ENCODE measurements around the gene ZNF513. TPM values are rescaled to one million over a fixed set of nuclear protein-coding genes. Genes with fewer than 3 reads are reported as not detected.

Gene ZNF513
- total and polyA plus RNA-seq, 2 donors (not counting 3 experiments of a cell fraction or from before 2014, with no cell fraction given): 19.0 to 30.6 TPM

DNA sequence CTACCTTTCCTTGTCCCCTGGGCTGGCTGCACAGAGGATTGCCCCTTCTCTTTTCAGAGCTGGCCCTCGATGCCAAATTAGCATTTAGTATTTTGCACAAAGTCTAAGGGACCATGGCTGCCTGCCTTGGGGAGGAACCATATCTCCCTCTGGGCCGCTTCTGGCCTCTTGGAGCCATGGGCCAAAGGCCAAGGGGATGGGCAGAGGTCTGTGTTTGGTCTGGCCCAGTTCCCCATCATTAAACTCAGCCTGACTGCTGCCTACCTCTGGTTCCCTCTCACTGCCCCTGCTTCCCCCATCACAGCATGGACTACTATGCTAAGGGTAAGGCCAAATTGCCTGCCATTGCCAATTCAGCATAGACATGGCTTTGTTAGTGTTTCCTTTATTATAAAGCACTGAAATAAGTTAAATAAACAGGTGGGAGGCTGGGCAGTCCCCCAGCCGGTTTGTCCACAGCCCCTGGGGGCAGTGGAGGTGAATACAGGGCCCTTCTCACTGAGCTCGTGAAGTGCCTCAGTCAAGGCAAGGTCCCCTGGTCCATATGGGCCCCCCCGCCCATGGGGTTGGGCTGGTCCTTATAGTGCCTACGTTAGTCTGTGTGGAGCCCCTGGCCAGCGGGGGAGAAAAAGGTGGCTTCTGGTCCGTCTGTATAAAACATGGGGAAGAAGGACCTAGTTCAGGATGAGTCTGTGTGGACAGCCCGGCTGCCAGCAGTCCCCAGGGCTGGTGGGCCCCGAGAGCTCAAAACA, 3.5 kb downstream of the ZNF513 start:
- ChIA-PET POLR2A (no interaction called here), CTCF (no interaction called here)
- dilution Hi-C loops (cut with MboI; ENCODE audit: extremely low pct_ligation_motif_present, low sequenced_read_pairs) (no loop called here), intact Hi-C loops (cut with micrococcal nuclease) (no loop called here)
- DNase-seq (ENCODE audit: low read depth, low spot score) (no peak), FAIRE-seq (no peak)
- H3K9me1 ChIP-seq (replicated peaks; ENCODE audit: control insufficient read depth, extremely low read depth, insufficient read depth, low read length): no peaks in the 10 kb centered on the region
- no peak overlapping the region for H3K4me2 ChIP-seq (ENCODE audit: insufficient read depth, low read length)
- H3K27ac ChIP-seq (ENCODE audit: insufficient read depth, low read depth, low read length): no peak overlapping the region
- H2AFZ ChIP-seq (ENCODE audit: low read depth, low read length): no peak overlapping the region
- no peak overlapping the region for H3K4me3 ChIP-seq (replicated peaks in 1 of 3; ENCODE audit: insufficient read depth in 1 of 3, low read depth in 1 of 3, low read length in 3 of 3)
- no peaks in the 10 kb centered on the region for H3K9me3 ChIP-seq (replicated peaks; ENCODE audit: control insufficient read depth, insufficient read depth, low read length)
- TF ChIP-seq POLR2A (IDR thresholded peaks at IDR 0.05; ENCODE audit: low read depth, low read length) (no peak), GATA2 (IDR thresholded peaks at IDR 0.05; ENCODE audit: insufficient read depth, insufficient read length, low read depth, low read length) (no peak), JUN (IDR thresholded peaks at IDR 0.05; ENCODE audit: borderline replicate concordance, insufficient read depth, insufficient read length, low read depth) (no peak), MYC (IDR thresholded peaks at IDR 0.05; ENCODE audit: low read depth, low read length) (no peak), FOS (IDR thresholded peaks at IDR 0.05; ENCODE audit: borderline replicate concordance, insufficient read depth, low read length) (no peak), POLR2AphosphoS5 (IDR thresholded peaks at IDR 0.05; ENCODE audit: insufficient read depth, low read depth, low read length) (no peak), EZH2 (IDR thresholded peaks at IDR 0.05; ENCODE audit: borderline replicate concordance, low read depth, low read length, severe bottlenecking) (no peak)
- TF ChIP-seq, protein P1, sequence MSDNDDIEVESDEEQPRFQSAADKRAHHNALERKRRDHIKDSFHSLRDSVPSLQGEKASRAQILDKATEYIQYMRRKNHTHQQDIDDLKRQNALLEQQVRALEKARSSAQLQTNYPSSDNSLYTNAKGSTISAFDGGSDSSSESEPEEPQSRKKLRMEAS (IDR thresholded peaks at IDR 0.05; ENCODE audit: insufficient read depth, insufficient read length): no peak
- TF ChIP-seq, protein P2, sequence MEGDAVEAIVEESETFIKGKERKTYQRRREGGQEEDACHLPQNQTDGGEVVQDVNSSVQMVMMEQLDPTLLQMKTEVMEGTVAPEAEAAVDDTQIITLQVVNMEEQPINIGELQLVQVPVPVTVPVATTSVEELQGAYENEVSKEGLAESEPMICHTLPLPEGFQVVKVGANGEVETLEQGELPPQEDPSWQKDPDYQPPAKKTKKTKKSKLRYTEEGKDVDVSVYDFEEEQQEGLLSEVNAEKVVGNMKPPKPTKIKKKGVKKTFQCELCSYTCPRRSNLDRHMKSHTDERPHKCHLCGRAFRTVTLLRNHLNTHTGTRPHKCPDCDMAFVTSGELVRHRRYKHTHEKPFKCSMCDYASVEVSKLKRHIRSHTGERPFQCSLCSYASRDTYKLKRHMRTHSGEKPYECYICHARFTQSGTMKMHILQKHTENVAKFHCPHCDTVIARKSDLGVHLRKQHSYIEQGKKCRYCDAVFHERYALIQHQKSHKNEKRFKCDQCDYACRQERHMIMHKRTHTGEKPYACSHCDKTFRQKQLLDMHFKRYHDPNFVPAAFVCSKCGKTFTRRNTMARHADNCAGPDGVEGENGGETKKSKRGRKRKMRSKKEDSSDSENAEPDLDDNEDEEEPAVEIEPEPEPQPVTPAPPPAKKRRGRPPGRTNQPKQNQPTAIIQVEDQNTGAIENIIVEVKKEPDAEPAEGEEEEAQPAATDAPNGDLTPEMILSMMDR (IDR thresholded peaks at IDR 0.05; ENCODE audit: extremely low read depth in 1 of 2, insufficient read depth in 1 of 2, low read depth in 1 of 2, low read length in 2 of 2): no peak
- H3K9ac ChIP-seq (replicated peaks; ENCODE audit: extremely low read depth, insufficient read depth, low read length): no peak overlapping the region
- peaks cover 28% of the 10 kb centered on the region for H3K79me2 ChIP-seq (ENCODE audit: control insufficient read depth, insufficient read depth, low read length)
- no peaks in the 10 kb centered on the region for H4K20me1 ChIP-seq (replicated peaks; ENCODE audit: control insufficient read depth, extremely low read depth, insufficient read depth, low read length)
- peaks cover 21 to 49% of the 10 kb centered on the region in 2 experiments for H3K36me3 ChIP-seq (ENCODE audit: control insufficient read depth in 2 of 2, extremely low read depth in 1 of 2, insufficient read depth in 2 of 2, low read length in 2 of 2)
- BruUV-seq (replicated peaks): no TSS peak
- no peaks in the 10 kb centered on the region for H3K27me3 ChIP-seq (ENCODE audit: control insufficient read depth in 2 of 2, insufficient read depth in 2 of 2, low read length in 2 of 2)
- peaks cover 17% of the 10 kb centered on the region for H3K4me1 ChIP-seq (ENCODE audit: control insufficient read depth, extremely low read depth, insufficient read depth, low read length)

Data from endothelial cell of umbilical vein (primary cell).